ENCODE data around the gene ADGRL1.

DNA sequence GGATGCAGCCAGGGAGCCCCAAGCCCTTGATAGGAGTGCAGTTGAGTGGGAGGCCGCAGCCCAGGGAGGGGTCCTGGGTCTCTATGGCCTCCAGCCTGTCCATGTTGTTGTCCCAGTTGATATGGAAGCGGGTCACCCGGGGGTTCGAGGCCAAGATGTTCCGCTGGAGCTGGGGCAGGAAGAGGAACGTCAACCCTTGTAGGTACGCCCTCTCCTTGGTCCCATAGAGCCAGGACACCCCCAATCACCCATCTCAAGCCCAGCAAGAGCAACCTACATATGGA, 85.5 kb downstream of the ADGRL1 start:
- no peak for TF ChIP-seq CTCF (IDR thresholded peaks at IDR 0.05; ENCODE audit: insufficient read depth, low read length, poor library complexity, severe bottlenecking)
- no peak for TF ChIP-seq EZH2phosphoT487 (conservative IDR thresholded peaks at IDR 0.05; ENCODE audit: low read length)
